Right renal pelvis (tissue), 4 donors: Measurements from ENCODE around the gene TFDP2. TPM values are rescaled to one million over a fixed set of nuclear protein-coding genes. Genes with fewer than 3 reads are reported as not detected.
"Not testable (repeated sequence)": the region's sequence is repeated elsewhere in the genome, so short reads cannot be mapped to it uniquely, and the experiment has no call there.

Source experiments
- DNase-seq, 4 donors: peaks; one replicate each; pipeline ENCODE4 v3.0.0-alpha.2; 2013; ENCODE audit warnings: low read depth in 4 of 4, low spot score in 3 of 4, missing footprints in 1 of 4
- polyA plus RNA-seq, 4 donors: library from polyadenylated mRNA; unstranded; fragments of 120-200 nt; gene quantifications; one replicate each; pipeline ENCODE4 v1.2.1, GENCODE V29; 2013; ENCODE audit not compliant: insufficient read length in 4 of 4

TFDP2 gene
- polyA plus RNA-seq, 4 donors: 73.7 to 88.7 (median 84.1) TPM

- DNase-seq: no peak
Measured at GRCh38 chr3:142129516-142130171, 19.7 kb downstream of the TFDP2 start.

GRCh38 chr3:142127941-142128658, 21.2 kb downstream of the TFDP2 start:
- no peak for DNase-seq

- DNase-seq: no peak
Measured at GRCh38 chr3:142124243-142124642, 25.1 kb downstream of the TFDP2 start.

- no peak for DNase-seq
Measured at GRCh38 chr3:142120707-142121106, 28.6 kb downstream of the TFDP2 start.

- no peak for DNase-seq
Measured at GRCh38 chr3:142118911-142119310, 30.4 kb downstream of the TFDP2 start.

GRCh38 chr3:142117056-142117851, 32.1 kb downstream of the TFDP2 start:
- no peak for DNase-seq

GRCh38 chr3:142115867-142116668, 33.3 kb downstream of the TFDP2 start:
- DNase-seq: no peak

GRCh38 chr3:142112601-142113000, 36.7 kb downstream of the TFDP2 start:
- no peak for DNase-seq

GRCh38 chr3:142106548-142106947, 42.8 kb downstream of the TFDP2 start:
- no peak for DNase-seq

GRCh38 chr3:142105991-142106390, 43.4 kb downstream of the TFDP2 start:
- no peak for DNase-seq

GRCh38 chr3:142104763-142105162, 44.6 kb downstream of the TFDP2 start:
- DNase-seq: no peak

- DNase-seq: no peak
Measured at GRCh38 chr3:142098964-142099363, 50.4 kb downstream of the TFDP2 start.

- DNase-seq: no peak
Measured at GRCh38 chr3:142097099-142097843, 52.1 kb downstream of the TFDP2 start.

- no peak for DNase-seq
Measured at GRCh38 chr3:142095841-142096240, 53.5 kb downstream of the TFDP2 start.

GRCh38 chr3:142088925-142089324, 60.4 kb downstream of the TFDP2 start:
- not testable (repeated sequence) for DNase-seq

- peak in 1 of 4 donors; percentile 3 for DNase-seq
Measured at GRCh38 chr3:142088522-142088921, 60.8 kb downstream of the TFDP2 start.

GRCh38 chr3:142087676-142088075, 61.7 kb downstream of the TFDP2 start:
- no peak for DNase-seq

GRCh38 chr3:142086581-142087090, 62.7 kb downstream of the TFDP2 start:
- DNase-seq: no peak

GRCh38 chr3:142081178-142081577, 68.2 kb downstream of the TFDP2 start:
- DNase-seq: no peak
